ENCODE data around the gene SH2D3C. TPM values are rescaled to one million over a fixed set of nuclear protein-coding genes. Genes with fewer than 3 reads are reported as not detected.

Gene SH2D3C
- total and polyA plus RNA-seq, 10 of the 15 experiments (the other 5 are each of a cell fraction or from before 2014, with no cell fraction given), result 1.2 to 23.5 (median 16.2) TPM

DNA sequence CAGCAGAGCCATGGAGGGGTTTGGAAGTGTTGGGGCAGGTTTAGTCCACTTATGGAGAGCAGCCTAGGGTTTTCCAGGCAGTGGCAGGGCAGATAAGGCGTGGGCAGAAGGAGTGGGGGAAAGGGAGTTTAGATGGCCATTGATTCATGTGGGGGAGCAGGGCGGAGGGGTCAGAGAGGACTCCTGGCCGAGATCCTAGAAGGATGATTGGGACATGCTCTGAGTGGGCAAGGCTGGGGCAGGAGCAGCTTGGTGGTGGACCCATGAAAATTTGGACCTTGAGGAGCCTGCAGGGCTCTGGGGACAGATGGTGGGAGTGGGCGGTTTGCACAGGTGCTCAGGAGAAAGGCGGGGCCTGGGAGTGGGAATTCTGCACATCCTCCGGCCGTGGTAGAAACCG lies 25.3 kb downstream of the SH2D3C start:
- Histone ChIP-seq H3K4me1 (ENCODE audit: control insufficient read depth, insufficient read depth, low read length) (no peaks in the 10 kb centered on the region), H3K9me3 (replicated peaks; ENCODE audit: control insufficient read depth, insufficient read depth, low read length) (no peaks in the 10 kb centered on the region), H3K27ac (ENCODE audit: control insufficient read depth, insufficient read depth) (no peak overlapping the region), H2AFZ (ENCODE audit: control insufficient read depth, low read depth, low read length) (no peak overlapping the region), H3K79me2 (ENCODE audit: control insufficient read depth, insufficient read depth, low read length) (no peaks in the 10 kb centered on the region), H3K36me3 (ENCODE audit: control insufficient read depth in 2 of 2, insufficient read depth in 2 of 2, low read length in 1 of 2) (peaks cover 12 to 16% of the 10 kb centered on the region in 2 experiments; a peak in 3 of 4 replicates), H3K27me3 (replicated peaks in 1 of 2; ENCODE audit: control insufficient read depth in 2 of 2, insufficient read depth in 2 of 2, low read length in 1 of 2) (no peaks in the 10 kb centered on the region), H4K20me1 (ENCODE audit: control insufficient read depth, insufficient read depth) (no peaks in the 10 kb centered on the region), H3K9ac (ENCODE audit: control insufficient read depth, insufficient read depth, low read length) (no peak overlapping the region), H3K4me2 (ENCODE audit: control insufficient read depth, insufficient read depth) (no peak overlapping the region), H3K4me3 (no peak overlapping the region)
- ATAC-seq, result no peak
- POLR2A ChIA-PET, result no interaction called here
- intact Hi-C loops (cut with micrococcal nuclease; ENCODE audit: unreplicated experiment) (no loop called here), in situ Hi-C loops (cut with MboI) (no loop called here)
- no peak for FAIRE-seq
- RAD21 ChIA-PET (ENCODE audit: unreplicated experiment), result no interaction called here
- SMC1A ChIA-PET (ENCODE audit: uncharacterized antibody, unreplicated experiment), result no interaction called here
- CTCF ChIA-PET, result no interaction called here
- BruUV-seq (replicated peaks), result no TSS peak
- DNase-seq (ENCODE audit: low read depth, low spot score), result no peak
- 77% methylated on average over 8 of the region's 8 CpGs for WGBS (ENCODE audit: insufficient coverage, insufficient replicate concordance, low lambda C conversion rate, missing lambda C conversion rate)
- TF ChIP-seq POLR2AphosphoS5 (IDR thresholded peaks at IDR 0.05; ENCODE audit: low read length), result no peak
- no peak for TF ChIP-seq ASH2L (IDR thresholded peaks at IDR 0.05; ENCODE audit: borderline replicate concordance, low read depth)
- no peak for TF ChIP-seq HDAC6 (IDR thresholded peaks at IDR 0.05; ENCODE audit: unreplicated experiment)
- TF ChIP-seq FOXK2 (IDR thresholded peaks at IDR 0.05), result no peak
- TF ChIP-seq, protein P1, sequence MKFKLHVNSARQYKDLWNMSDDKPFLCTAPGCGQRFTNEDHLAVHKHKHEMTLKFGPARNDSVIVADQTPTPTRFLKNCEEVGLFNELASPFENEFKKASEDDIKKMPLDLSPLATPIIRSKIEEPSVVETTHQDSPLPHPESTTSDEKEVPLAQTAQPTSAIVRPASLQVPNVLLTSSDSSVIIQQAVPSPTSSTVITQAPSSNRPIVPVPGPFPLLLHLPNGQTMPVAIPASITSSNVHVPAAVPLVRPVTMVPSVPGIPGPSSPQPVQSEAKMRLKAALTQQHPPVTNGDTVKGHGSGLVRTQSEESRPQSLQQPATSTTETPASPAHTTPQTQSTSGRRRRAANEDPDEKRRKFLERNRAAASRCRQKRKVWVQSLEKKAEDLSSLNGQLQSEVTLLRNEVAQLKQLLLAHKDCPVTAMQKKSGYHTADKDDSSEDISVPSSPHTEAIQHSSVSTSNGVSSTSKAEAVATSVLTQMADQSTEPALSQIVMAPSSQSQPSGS (IDR thresholded peaks at IDR 0.05; ENCODE audit: low read length), result no peak
- TF ChIP-seq, protein P2, sequence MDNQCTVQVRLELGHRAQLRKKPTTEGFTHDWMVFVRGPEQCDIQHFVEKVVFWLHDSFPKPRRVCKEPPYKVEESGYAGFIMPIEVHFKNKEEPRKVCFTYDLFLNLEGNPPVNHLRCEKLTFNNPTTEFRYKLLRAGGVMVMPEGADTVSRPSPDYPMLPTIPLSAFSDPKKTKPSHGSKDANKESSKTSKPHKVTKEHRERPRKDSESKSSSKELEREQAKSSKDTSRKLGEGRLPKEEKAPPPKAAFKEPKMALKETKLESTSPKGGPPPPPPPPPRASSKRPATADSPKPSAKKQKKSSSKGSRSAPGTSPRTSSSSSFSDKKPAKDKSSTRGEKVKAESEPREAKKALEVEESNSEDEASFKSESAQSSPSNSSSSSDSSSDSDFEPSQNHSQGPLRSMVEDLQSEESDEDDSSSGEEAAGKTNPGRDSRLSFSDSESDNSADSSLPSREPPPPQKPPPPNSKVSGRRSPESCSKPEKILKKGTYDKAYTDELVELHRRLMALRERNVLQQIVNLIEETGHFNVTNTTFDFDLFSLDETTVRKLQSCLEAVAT (IDR thresholded peaks at IDR 0.05), result no peak

Measured in GM12878 (cell line).